H1 (cell line): Measurements from ENCODE around the gene SYNPO. TPM values are rescaled to one million over a fixed set of nuclear protein-coding genes. Genes with fewer than 3 reads are reported as not detected.

ENCODE experiments used
- CTBP2 ChIP-seq: IDR thresholded peaks from 2 replicates; pipeline ENCODE4 v1.7.0; 2011; ENCODE audit warnings: borderline replicate concordance, mild to moderate bottlenecking, moderate library complexity, mixed read lengths, low read length; ENCODE audit not compliant: insufficient read depth, insufficient read length
- KDM1A ChIP-seq: fragments of 200-600, 300-600 bp; sonication (generic); IDR thresholded peaks from 2 replicates; pipeline ENCODE4 v1.7.1; 2016; ENCODE audit warnings: mild to moderate bottlenecking, low read length, borderline replicate concordance
- MAFK ChIP-seq: IDR thresholded peaks from 2 replicates; pipeline ENCODE4 v1.6.1; 2012; ENCODE audit warnings: low read depth, mild to moderate bottlenecking, improper control_type of control experiment, low read length
- NRF1 ChIP-seq: IDR thresholded peaks from 2 replicates; pipeline ENCODE4 v1.6.1; 2011; ENCODE audit warnings: mild to moderate bottlenecking, low read depth, low read length, improper control_type of control experiment
- POLR2A ChIP-seq, 2 experiments: IDR thresholded peaks; 1 replicate in 1 of 2; 2 replicates in 1 of 2; pipeline ENCODE4 v1.6.1; 2011; ENCODE audit warnings: low read depth in 2 of 2, low read length in 2 of 2, mild to moderate bottlenecking in 2 of 2; ENCODE audit errors: control extremely low read depth in 1 of 2
- RAD21 ChIP-seq, 2 experiments: IDR thresholded peaks in 1 of 2; conservative IDR thresholded peaks in 1 of 2; 2 replicates each; pipeline ENCODE4 v1.6.1; 2011; ENCODE audit warnings: low read depth in 2 of 2, low read length in 2 of 2, improper control_type of control experiment in 1 of 2, inconsistent platforms in 1 of 2, mild to moderate bottlenecking in 1 of 2, moderate library complexity in 1 of 2
- TAF1 ChIP-seq: IDR thresholded peaks from 2 replicates; pipeline ENCODE4 v1.6.1; 2011; ENCODE audit warnings: mild to moderate bottlenecking, low read depth, low read length
- polyA plus RNA-seq, 7 experiments: library from polyadenylated mRNA; depleted of rRNA in 3 of 7; stranded (reverse) in 5 of 7; unstranded in 2 of 7; fragments of >200 nt in 5 of 7; fragments of 200-250 nt in 2 of 7; gene quantifications; 1 replicate in 5 of 7; 2 replicates in 1 of 7; 4 replicates in 1 of 7; pipeline versions ENCODE4 v1.2.1 to v1.2.3, GENCODE V29; 2011 to 2013; ENCODE audit warnings: missing spikeins in 2 of 7, mixed read lengths in 2 of 7
- total RNA-seq: library from RNA; stranded (reverse); fragmentation: NEBNext Ultra II Directional; extraction: Animal tissue kit (Norgen Biotek cat#: 25700); gene quantifications from 2 replicates; pipeline ENCODE4 v1.2.1, GENCODE V29; 2021
- TF ChIP-seq, protein P1 (sequence below), 3 experiments: IDR thresholded peaks; 1 replicate in 2 of 3; 2 replicates in 1 of 3; pipeline versions ENCODE4 v1.5.1 to v1.6.1; 2011; ENCODE audit warnings: low read length in 3 of 3, mild to moderate bottlenecking in 3 of 3, inconsistent platforms in 2 of 3, low read depth in 1 of 3, moderate library complexity in 1 of 3; ENCODE audit not compliant: insufficient read depth in 1 of 3; ENCODE audit errors: control extremely low read depth in 1 of 3
- TF ChIP-seq, protein P2 (sequence below): IDR thresholded peaks from 2 replicates; pipeline ENCODE4 v1.6.1; 2011; ENCODE audit warnings: low read depth, mild to moderate bottlenecking, low read length; ENCODE audit not compliant: insufficient read depth

Gene SYNPO
- total and polyA plus RNA-seq, 2 of the 8 experiments (the other 6 are each of a cell fraction or from before 2014, with no cell fraction given), result 2.3 TPM

DNA sequence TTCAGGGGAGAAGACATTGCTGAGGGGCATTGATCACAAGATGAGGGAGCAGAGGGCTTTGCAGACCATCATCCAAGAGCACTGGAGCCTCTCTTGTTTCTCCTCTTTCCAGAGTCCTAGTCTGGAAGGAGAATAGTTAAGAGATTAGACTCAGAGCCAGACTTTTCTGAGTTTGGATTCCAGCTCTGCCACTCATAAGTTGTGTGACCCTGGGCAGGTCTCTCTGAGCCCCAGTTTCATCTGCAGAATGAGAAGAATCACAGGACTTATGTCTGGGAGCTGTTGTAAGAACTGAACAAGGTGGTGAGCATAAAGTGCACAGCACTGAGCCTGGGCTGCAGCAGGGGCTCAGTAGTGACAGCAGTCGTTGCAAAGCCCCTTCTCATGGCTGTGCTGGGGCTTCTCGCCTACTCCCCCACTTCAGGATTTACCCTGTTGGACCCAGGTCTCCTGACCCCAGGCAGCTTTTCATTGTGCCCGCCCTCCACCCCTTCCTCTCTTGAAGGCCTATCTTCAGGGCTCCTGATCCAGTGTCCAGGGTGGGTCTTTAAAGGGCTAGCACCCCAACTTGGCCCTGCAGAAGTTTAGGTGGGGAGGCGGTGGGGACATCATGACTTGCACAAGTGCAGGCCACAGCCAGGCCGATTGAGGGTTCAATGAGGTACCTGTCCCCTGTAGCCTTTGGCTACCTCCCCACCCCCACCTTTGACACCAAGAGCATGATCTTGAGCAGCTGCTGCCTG lies 1.5 kb downstream of the SYNPO start (continued):
- TF ChIP-seq RAD21 (IDR thresholded peaks at IDR 0.05 in 1 of 2, conservative IDR thresholded peaks at IDR 0.05 in 1 of 2; ENCODE audit: low read depth in 2 of 2, low read length in 2 of 2), result no peak
- TF ChIP-seq CTBP2, result no peak
- TF ChIP-seq, protein P1, sequence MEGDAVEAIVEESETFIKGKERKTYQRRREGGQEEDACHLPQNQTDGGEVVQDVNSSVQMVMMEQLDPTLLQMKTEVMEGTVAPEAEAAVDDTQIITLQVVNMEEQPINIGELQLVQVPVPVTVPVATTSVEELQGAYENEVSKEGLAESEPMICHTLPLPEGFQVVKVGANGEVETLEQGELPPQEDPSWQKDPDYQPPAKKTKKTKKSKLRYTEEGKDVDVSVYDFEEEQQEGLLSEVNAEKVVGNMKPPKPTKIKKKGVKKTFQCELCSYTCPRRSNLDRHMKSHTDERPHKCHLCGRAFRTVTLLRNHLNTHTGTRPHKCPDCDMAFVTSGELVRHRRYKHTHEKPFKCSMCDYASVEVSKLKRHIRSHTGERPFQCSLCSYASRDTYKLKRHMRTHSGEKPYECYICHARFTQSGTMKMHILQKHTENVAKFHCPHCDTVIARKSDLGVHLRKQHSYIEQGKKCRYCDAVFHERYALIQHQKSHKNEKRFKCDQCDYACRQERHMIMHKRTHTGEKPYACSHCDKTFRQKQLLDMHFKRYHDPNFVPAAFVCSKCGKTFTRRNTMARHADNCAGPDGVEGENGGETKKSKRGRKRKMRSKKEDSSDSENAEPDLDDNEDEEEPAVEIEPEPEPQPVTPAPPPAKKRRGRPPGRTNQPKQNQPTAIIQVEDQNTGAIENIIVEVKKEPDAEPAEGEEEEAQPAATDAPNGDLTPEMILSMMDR (IDR thresholded peaks at IDR 0.05; ENCODE audit: control extremely low read depth in 1 of 3, insufficient read depth in 1 of 3, low read depth in 1 of 3, low read length in 3 of 3), result no peak
- no peak for TF ChIP-seq TAF1
- TF ChIP-seq, protein P2, sequence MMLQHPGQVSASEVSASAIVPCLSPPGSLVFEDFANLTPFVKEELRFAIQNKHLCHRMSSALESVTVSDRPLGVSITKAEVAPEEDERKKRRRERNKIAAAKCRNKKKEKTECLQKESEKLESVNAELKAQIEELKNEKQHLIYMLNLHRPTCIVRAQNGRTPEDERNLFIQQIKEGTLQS, result no peak
- no peak for TF ChIP-seq MAFK
- no peak for TF ChIP-seq POLR2A (IDR thresholded peaks at IDR 0.05; ENCODE audit: control extremely low read depth in 1 of 2, low read depth in 2 of 2, low read length in 2 of 2)
- no peak for TF ChIP-seq KDM1A
- no peak for TF ChIP-seq NRF1
